A549 treated with GW870086 at 1 μM for 4 hours (cell line): ENCODE measurements around the gene PFAS. TPM values are rescaled to one million over a fixed set of nuclear protein-coding genes. Genes with fewer than 3 reads are reported as not detected.

Source experiments
- total RNA-seq: library from RNA; stranded (reverse); fragments of 200-300 nt; extraction: Qiagen RNA extraction; gene quantifications from 5 replicates; pipeline ENCODE4 v1.2.3, GENCODE V29; 2022; ENCODE audit warnings: low read depth

PFAS gene
- total RNA-seq: 41.2 to 50.2 TPM (median 48.6 TPM) in 5 replicates

GRCh38 chr17:8248751-8249607 lies at the start of gene PFAS:
Gene PFAS (plus strand): TSS chr17:8249289. CDS start chr17:8253938, 4,649 bp downstream.

GRCh38 chr17:8209907-8210760 lies 39.0 kb upstream of the PFAS start, which contains the start of gene AURKB:
Gene AURKB (minus strand): TSS chr17:8210575. CDS start chr17:8210224, 351 bp downstream.

GRCh38 chr17:8288336-8289102 lies 39.4 kb downstream of the PFAS start, which contains the start of gene RANGRF:
Gene RANGRF (plus strand): TSS chr17:8288670. CDS start chr17:8288789, 119 bp downstream.

Other genes with a start within 250 kb of the PFAS start
- 0.24 to 0.34 TPM in 2 of 5 replicates, not detected in the others for gene GUCY2D, start 246.7 kb upstream of the PFAS start, total RNA-seq
- gene ALOX15B, start 210.2 kb upstream of the PFAS start, total RNA-seq: 0.05 to 0.07 TPM in 2 of 5 replicates, not detected in the others
- 1.3 to 1.8 TPM (median 1.6 TPM) in 5 replicates for gene ALOX12B, start 161.6 kb upstream of the PFAS start, total RNA-seq
- 6.6 to 10.9 TPM (median 7.4 TPM) in 5 replicates for gene ALOXE3, start 130.8 kb upstream of the PFAS start, total RNA-seq
- 2.3 to 3.0 TPM (median 2.9 TPM) in 5 replicates for gene HES7, start 125.2 kb upstream of the PFAS start, total RNA-seq
- 22.7 to 29.3 TPM (median 25.0 TPM) in 5 replicates for gene PER1, start 96.9 kb upstream of the PFAS start, total RNA-seq
- 21.3 to 31.2 TPM (median 26.8 TPM) in 5 replicates for gene VAMP2, start 86.3 kb upstream of the PFAS start, total RNA-seq
- 17.5 to 22.1 TPM (median 20.1 TPM) in 5 replicates for gene TMEM107, start 72.9 kb upstream of the PFAS start, total RNA-seq
- gene BORCS6, start 59.1 kb upstream of the PFAS start, total RNA-seq: 5.6 to 8.8 TPM (median 7.6 TPM) in 5 replicates
- 139 to 152 TPM (median 146 TPM) in 5 replicates for gene AURKB, start 38.7 kb upstream of the PFAS start, total RNA-seq
- 11.5 to 18.6 TPM (median 15.1 TPM) in 5 replicates for gene CTC1, start 1.2 kb upstream of the PFAS start, total RNA-seq
- 39.8 to 50.9 TPM (median 44.1 TPM) in 5 replicates for gene RANGRF, start 39.4 kb downstream of the PFAS start, total RNA-seq
- 4.8 to 7.2 TPM (median 6.7 TPM) in 5 replicates for gene SLC25A35, start 46.1 kb downstream of the PFAS start, total RNA-seq
- gene ARHGEF15, start 61.0 kb downstream of the PFAS start, total RNA-seq: not detected in 5 replicates
- not detected in 5 replicates for gene ODF4, start 90.6 kb downstream of the PFAS start, total RNA-seq
- 3,549 to 4,766 TPM (median 3,710 TPM) in 5 replicates for gene RPL26, start 133.9 kb downstream of the PFAS start, total RNA-seq
- gene RNF222, start 148.5 kb downstream of the PFAS start, total RNA-seq: not detected in 5 replicates
- 54.6 to 66.7 TPM (median 65.1 TPM) in 5 replicates for gene NDEL1, start 186.6 kb downstream of the PFAS start, total RNA-seq